ENCODE measurements around the gene CKAP5. TPM values are rescaled to one million over a fixed set of nuclear protein-coding genes. Genes with fewer than 3 reads are reported as not detected.
"Not testable (repeated sequence)": the region's sequence is repeated elsewhere in the genome, so short reads cannot be mapped to it uniquely, and the experiment has no call there.

The CKAP5 gene
- total and polyA plus RNA-seq, 9 donors: 43.7 to 72.1 (median 57.6) TPM

DNA sequence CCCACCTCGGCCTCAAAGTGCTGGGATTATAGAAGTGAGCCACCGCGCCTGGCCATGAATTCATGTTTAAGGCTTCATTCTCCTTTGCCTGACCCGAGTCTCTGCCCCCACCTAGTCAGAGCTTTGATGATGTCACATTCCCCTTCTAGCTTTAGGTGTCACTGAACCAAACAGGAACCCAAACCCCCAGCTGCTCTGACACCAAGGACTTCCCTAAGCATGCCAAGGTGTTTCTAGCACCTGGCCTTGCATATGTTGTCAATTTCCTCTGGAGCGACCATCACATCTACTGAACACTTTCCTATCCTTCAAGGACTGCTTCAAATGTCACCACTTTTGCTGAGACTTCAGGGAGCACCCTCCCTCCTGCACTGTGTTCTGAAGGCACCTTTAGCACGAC is 124.8 kb downstream of the CKAP5 start:
- H3K4me1 ChIP-seq (ENCODE audit: control insufficient read depth, insufficient read depth, low read length): no peaks in the 10 kb centered on the region
- no peak for DNase-seq
- 86% methylated on average over 4 of the region's 6 CpGs for WGBS (ENCODE audit: insufficient coverage)

GRCh38 chr11:46719543-46720218 is 126.4 kb downstream of the CKAP5 start:
- Histone ChIP-seq H3K4me1 (ENCODE audit: control insufficient read depth, insufficient read depth, low read length) (no peaks in the 10 kb centered on the region), H3K4me3 (ENCODE audit: low read length) (no peak overlapping the region), H3K27ac (ENCODE audit: low read length) (no peak overlapping the region), H3K36me3 (ENCODE audit: control insufficient read depth, insufficient read depth, low read length) (no peaks in the 10 kb centered on the region), H3K27me3 (ENCODE audit: control insufficient read depth, insufficient read depth, low read length) (no peaks in the 10 kb centered on the region), H3K9me3 (replicated peaks; ENCODE audit: control insufficient read depth, low read depth, low read length) (no peaks in the 10 kb centered on the region)
- DNase-seq: no peak
- 86% methylated on average over 23 of the region's 25 CpGs for WGBS (ENCODE audit: insufficient coverage)

More for the DNA sequence above, 124.8 kb downstream of the CKAP5 start:
- Histone ChIP-seq H3K27ac (ENCODE audit: low read length) (no peak overlapping the region), H3K27me3 (ENCODE audit: control insufficient read depth, insufficient read depth, low read length) (no peaks in the 10 kb centered on the region), H3K4me3 (ENCODE audit: low read length) (no peak overlapping the region), H3K9me3 (replicated peaks; ENCODE audit: control insufficient read depth, low read depth, low read length) (no peaks in the 10 kb centered on the region), H3K36me3 (ENCODE audit: control insufficient read depth, insufficient read depth, low read length) (no peaks in the 10 kb centered on the region)

GRCh38 chr11:46719048-46719542 is 127.0 kb downstream of the CKAP5 start, which contains the start of gene F2:
F2 (plus strand) TSS chr11:46719213; CDS start chr11:46719236, 23 bp downstream.
- WGBS (ENCODE audit: insufficient coverage): 72% methylated on average over 7 of the region's 7 CpGs
- Histone ChIP-seq H3K36me3 (ENCODE audit: control insufficient read depth, insufficient read depth, low read length) (no peaks in the 10 kb centered on the region), H3K4me3 (ENCODE audit: low read length) (no peak within 1 kb of the TSS), H3K4me1 (ENCODE audit: control insufficient read depth, insufficient read depth, low read length) (no peaks in the 10 kb centered on the region), H3K27ac (ENCODE audit: low read length) (no peak within 1 kb of the TSS), H3K27me3 (ENCODE audit: control insufficient read depth, insufficient read depth, low read length) (no peaks in the 10 kb centered on the region), H3K9me3 (replicated peaks; ENCODE audit: control insufficient read depth, low read depth, low read length) (no peaks in the 10 kb centered on the region)
- DNase-seq: no peak

DNA sequence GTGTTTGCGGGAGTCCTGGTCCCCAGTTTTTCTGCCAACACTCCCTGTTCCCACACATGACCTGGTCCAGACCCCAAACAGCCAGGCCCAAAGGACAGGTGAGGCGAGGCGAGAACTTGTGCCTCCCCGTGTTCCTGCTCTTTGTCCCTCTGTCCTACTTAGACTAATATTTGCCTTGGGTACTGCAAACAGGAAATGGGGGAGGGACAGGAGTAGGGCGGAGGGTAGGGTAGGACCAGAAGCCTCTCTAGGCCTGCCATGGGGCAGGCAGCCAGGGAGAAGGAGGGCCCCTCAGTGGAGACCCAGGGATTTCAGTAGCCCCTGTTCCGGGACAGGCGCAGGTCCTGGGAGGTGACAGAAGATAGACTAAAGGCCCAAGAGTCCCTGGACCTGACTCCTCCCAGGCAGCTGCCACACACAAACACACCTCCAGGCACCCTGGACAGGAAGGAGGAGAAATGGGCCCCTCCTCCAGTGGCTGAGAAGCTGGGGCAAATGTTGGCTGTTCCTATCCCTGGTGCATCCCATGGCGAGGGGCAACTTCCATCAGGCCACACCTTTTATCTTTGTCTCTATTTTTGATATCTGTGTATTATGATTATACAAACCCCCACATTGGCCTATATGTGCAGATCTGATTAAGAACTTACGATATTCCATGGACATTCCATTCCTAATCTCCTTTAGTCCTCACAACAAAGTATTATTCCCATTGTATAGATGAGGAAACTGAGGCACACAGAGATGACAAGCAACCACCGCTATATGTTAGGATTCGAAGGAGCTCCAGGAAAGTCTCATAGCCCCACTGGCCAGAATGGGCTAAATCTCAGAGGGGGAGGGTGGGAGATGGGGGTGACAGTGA is 127.7 kb downstream of the CKAP5 start:
- Histone ChIP-seq H3K36me3 (ENCODE audit: control insufficient read depth, insufficient read depth, low read length) (no peaks in the 10 kb centered on the region), H3K27me3 (ENCODE audit: control insufficient read depth, insufficient read depth, low read length) (no peaks in the 10 kb centered on the region), H3K4me1 (ENCODE audit: control insufficient read depth, insufficient read depth, low read length) (no peaks in the 10 kb centered on the region), H3K9me3 (replicated peaks; ENCODE audit: control insufficient read depth, low read depth, low read length) (no peaks in the 10 kb centered on the region), H3K27ac (ENCODE audit: low read length) (no peak overlapping the region), H3K4me3 (ENCODE audit: low read length) (no peak overlapping the region)
- no peak for DNase-seq
- WGBS (ENCODE audit: insufficient coverage): 67% methylated on average over 1 of the region's 11 CpGs

- not testable (repeated sequence) for H3K27ac ChIP-seq (ENCODE audit: low read length); H3K4me1 ChIP-seq (ENCODE audit: control insufficient read depth, insufficient read depth, low read length); H3K36me3 ChIP-seq (ENCODE audit: control insufficient read depth, insufficient read depth, low read length); DNase-seq; H3K4me3 ChIP-seq (ENCODE audit: low read length); H3K9me3 ChIP-seq (replicated peaks; ENCODE audit: control insufficient read depth, low read depth, low read length); H3K27me3 ChIP-seq (ENCODE audit: control insufficient read depth, insufficient read depth, low read length)
- WGBS (ENCODE audit: insufficient coverage): no CpG with 5 or more reads among the region's 2 CpGs
These were observed 128.3 kb downstream of the CKAP5 start for GRCh38 chr11:46717825-46718154.

- no peak for DNase-seq
- H3K27me3 ChIP-seq (ENCODE audit: control insufficient read depth, insufficient read depth, low read length): no peaks in the 10 kb centered on the region
- H3K36me3 ChIP-seq (ENCODE audit: control insufficient read depth, insufficient read depth, low read length): no peaks in the 10 kb centered on the region
- H3K4me3 ChIP-seq (ENCODE audit: low read length): no peak overlapping the region
- 100% methylated on average over 2 of the region's 7 CpGs for whole genome bisulfite sequencing (ENCODE audit: insufficient coverage)
- no peaks in the 10 kb centered on the region for H3K9me3 ChIP-seq (replicated peaks; ENCODE audit: control insufficient read depth, low read depth, low read length)
- peaks cover 16% of the 10 kb centered on the region for H3K4me1 ChIP-seq (ENCODE audit: control insufficient read depth, insufficient read depth, low read length)
- H3K27ac ChIP-seq (ENCODE audit: low read length): no peak overlapping the region
These were observed 133.1 kb downstream of the CKAP5 start for GRCh38 chr11:46712874-46713576.

- no peaks in the 10 kb centered on the region for H3K27me3 ChIP-seq (ENCODE audit: control insufficient read depth, insufficient read depth, low read length)
- WGBS (ENCODE audit: insufficient coverage): 80% methylated on average over 1 of the region's 5 CpGs
- peak; percentile 20 for DNase-seq
These were observed 134.8 kb downstream of the CKAP5 start for GRCh38 chr11:46711303-46711702.

GRCh38 chr11:46710821-46711269 is 135.2 kb downstream of the CKAP5 start:
- Histone ChIP-seq H3K27me3 (ENCODE audit: control insufficient read depth, insufficient read depth, low read length) (no peaks in the 10 kb centered on the region), H3K4me1 (ENCODE audit: control insufficient read depth, insufficient read depth, low read length) (peaks cover 16% of the 10 kb centered on the region), H3K9me3 (replicated peaks; ENCODE audit: control insufficient read depth, low read depth, low read length) (no peaks in the 10 kb centered on the region), H3K4me3 (ENCODE audit: low read length) (no peak overlapping the region), H3K36me3 (ENCODE audit: control insufficient read depth, insufficient read depth, low read length) (peaks cover 18% of the 10 kb centered on the region), H3K27ac (ENCODE audit: low read length) (peak overlapping the region; percentile 93)
- peak; percentile 95 for DNase-seq
- 53% methylated on average over 6 of the region's 10 CpGs for WGBS (ENCODE audit: insufficient coverage)

More at GRCh38 chr11:46711303-46711702, 134.8 kb downstream of the CKAP5 start:
- H3K4me1 ChIP-seq (ENCODE audit: control insufficient read depth, insufficient read depth, low read length): peaks cover 16% of the 10 kb centered on the region
- H3K27ac ChIP-seq (ENCODE audit: low read length): peak overlapping the region; percentile 93
- peaks cover 15% of the 10 kb centered on the region for H3K36me3 ChIP-seq (ENCODE audit: control insufficient read depth, insufficient read depth, low read length)
- H3K9me3 ChIP-seq (replicated peaks; ENCODE audit: control insufficient read depth, low read depth, low read length): no peaks in the 10 kb centered on the region
- no peak overlapping the region for H3K4me3 ChIP-seq (ENCODE audit: low read length)

DNA sequence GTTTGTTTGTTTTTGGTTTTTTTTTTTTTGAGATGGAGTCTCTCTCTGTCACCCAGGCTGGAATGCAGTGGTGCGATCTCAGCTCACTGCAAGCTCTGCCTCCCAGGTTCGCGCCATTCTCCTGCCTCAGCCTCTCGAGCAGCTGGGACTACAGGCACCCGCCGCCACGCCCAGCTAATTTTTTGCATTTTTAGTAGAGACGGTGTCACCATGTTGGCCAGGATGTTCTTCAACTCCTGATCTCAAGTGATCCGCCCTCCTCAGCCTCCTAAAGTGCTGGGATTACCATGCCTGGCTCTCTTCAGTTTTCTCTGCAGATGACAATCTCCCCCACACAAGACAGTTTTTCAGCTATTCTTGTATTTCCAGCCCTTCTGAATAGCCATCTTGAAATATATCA is 136.7 kb downstream of the CKAP5 start:
- not testable (repeated sequence) for H3K9me3 ChIP-seq (replicated peaks; ENCODE audit: control insufficient read depth, low read depth, low read length); H3K4me3 ChIP-seq (ENCODE audit: low read length); H3K27ac ChIP-seq (ENCODE audit: low read length); H3K27me3 ChIP-seq (ENCODE audit: control insufficient read depth, insufficient read depth, low read length); DNase-seq
- Histone ChIP-seq H3K36me3 (ENCODE audit: control insufficient read depth, insufficient read depth, low read length) (peaks cover 33% of the 10 kb centered on the region), H3K4me1 (ENCODE audit: control insufficient read depth, insufficient read depth, low read length) (peaks cover 16% of the 10 kb centered on the region)
- WGBS (ENCODE audit: insufficient coverage): 86% methylated on average over 9 of the region's 9 CpGs

DNA sequence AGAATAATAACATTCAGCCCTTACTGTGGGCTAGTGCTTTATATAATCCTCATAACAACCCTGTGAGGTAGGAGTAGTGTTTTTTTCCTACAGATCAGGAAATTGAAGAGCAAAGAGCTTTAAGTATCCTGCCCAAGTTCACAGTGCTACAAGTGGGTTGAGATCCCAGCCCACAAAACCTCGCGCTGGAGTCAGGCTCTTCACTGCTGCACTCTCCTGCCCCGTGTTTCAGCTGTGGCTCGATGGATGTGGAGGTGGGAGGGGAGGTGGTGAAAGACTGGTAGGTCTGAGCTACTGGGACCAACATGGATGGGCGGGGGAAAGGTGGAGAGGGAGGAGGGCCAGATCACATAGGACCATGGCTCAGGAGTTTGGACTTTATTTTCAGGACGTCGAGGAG is 139.2 kb downstream of the CKAP5 start:
- WGBS (ENCODE audit: insufficient coverage): 83% methylated on average over 7 of the region's 7 CpGs
- Histone ChIP-seq H3K27me3 (ENCODE audit: control insufficient read depth, insufficient read depth, low read length) (no peaks in the 10 kb centered on the region), H3K27ac (ENCODE audit: low read length) (no peak overlapping the region), H3K36me3 (ENCODE audit: control insufficient read depth, insufficient read depth, low read length) (peaks cover 53% of the 10 kb centered on the region), H3K4me1 (ENCODE audit: control insufficient read depth, insufficient read depth, low read length) (peaks cover 16% of the 10 kb centered on the region), H3K4me3 (ENCODE audit: low read length) (no peak overlapping the region), H3K9me3 (replicated peaks; ENCODE audit: control insufficient read depth, low read depth, low read length) (no peaks in the 10 kb centered on the region)
- no peak for DNase-seq

Data from muscle of leg (tissue), 11 donors.